HG02943 (cell line): Measurements from ENCODE around the gene FIGN.

ENCODE experiments used
- ATAC-seq: cut with Tn5 transposase; IDR thresholded peaks from one replicate; pipeline ENCODE4 v1.9.1; 2021; ENCODE audit warnings: mild to moderate bottlenecking, low read depth, moderate library complexity; ENCODE audit not compliant: unreplicated experiment

FIGN gene

DNA sequence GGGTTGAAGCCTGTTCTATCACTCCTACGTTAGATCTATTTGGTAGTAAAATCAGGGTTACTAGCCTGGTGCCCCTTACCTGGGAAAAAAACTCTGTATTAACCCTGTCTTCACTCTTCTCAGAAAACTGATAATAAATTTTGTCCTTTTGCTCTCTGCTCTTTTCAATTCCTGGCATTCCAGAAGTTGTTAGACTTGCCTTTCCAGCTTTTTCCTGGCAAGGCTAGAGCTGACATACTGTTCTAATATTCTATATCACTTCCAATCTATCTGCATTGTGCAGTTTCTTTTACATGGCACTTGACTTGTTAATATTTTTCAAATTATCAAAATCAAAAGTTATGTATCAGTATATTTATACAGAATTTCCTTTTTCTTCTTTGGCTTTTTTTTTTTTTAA, 162.2 kb downstream of the FIGN start:
- ATAC-seq: no peak

DNA sequence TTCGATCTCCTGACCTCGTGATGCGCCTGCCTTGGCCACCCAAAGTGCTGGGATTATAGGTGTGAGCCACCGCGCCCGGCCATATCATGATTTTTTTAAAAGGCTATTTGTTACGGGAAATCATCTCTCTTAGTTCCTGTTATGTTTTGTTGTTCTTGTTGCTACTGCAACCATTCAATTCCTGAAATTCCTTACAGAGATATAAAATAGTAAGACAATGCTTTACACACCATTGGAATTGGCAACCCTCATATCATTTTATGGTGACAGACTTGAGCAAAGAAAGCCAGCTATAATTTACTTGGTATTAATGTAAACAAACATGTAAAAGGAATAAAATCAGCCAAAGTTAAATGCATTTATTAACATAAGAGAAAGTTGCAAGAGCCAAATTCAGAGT, 163.0 kb downstream of the FIGN start:
- no peak for ATAC-seq

DNA sequence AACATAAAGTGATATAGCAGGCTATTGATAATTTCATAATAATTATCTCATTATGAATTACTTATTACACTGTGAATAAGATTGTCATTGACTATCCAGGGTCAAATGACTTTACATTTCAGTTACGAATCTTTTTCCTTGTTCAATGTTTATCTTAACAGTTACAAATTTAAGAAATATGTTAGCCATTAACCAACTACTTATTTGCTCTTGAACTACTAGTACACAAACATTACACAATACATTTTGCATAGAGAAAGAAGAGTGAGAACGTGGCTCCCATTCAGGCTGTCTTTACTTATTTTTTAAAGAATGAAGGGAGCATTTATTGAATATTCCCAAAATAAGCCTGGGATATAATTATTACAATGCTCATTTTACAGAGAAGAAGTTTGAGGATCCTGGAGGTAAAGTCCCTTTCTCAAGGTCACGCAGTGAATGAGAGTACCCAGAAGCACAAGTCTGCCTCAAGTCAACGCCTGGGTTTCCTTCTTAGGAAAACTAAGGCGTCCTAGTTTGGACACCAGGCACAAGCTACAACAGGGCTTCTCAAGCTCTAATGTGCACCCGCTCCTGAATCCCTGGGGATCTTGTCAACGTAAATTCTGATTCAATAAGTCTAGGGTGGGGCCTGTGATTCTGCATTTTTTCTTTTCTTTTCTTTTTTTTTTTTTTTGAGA, 164.2 kb downstream of the FIGN start:
- ATAC-seq: no peak

DNA sequence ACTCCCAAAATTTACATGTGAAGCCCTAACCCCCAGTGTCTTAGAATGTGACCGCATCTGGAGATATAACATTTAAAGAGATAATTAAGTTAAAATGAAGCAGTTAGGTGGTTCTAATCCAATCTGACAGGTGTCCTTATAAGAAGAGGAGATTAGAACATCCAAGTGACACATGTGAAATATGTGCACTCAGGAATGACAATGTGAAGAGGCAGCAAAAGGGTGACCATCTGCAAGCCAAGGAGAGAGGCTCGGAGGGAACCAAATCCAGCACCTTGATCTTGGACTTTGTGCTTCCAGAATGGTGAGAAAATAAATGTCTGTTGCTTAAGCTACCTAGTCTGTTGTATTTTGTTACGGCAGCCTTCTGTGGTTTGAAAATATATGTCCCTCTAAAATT, 165.4 kb downstream of the FIGN start:
- no peak for ATAC-seq

DNA sequence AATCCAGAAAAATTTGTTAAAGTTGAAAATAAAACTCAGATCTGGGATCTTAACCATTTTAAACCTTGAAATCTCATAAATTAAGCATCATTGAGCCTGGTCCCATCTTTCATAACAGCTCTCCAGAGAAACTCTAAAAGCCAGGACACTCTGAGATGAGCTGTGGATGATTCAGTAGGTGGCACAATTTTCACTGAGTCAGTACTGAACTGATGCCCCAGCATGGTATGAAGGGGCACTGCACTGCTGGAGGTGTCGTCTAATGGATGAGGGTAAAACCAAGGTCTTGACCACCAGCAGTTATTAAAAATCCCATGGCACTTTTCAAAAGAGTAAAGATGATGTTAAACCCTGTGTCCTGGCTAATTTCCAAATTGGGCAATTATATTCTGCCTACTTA, 170.6 kb downstream of the FIGN start:
- ATAC-seq: no peak

DNA sequence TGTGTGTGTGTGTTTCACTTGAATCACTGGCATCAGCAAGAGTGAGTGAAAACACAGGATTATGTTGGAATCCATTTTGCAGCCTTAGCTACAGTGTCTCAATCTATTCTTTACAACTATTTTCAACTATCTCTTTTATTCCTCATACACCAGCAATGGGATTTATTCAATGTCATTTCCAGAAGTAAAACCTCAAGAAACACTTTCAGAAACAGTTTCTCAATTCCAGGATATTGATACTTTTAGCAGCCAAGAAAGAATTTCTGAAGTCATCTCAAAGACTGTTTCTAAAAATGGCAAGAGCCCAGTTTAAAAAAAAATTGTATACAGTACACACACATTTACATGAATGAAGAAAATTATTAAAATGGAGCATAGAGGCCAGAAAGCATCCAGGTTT, 171.6 kb downstream of the FIGN start:
- ATAC-seq: no peak

GRCh38 chr2:163563336-163563735, 172.5 kb downstream of the FIGN start:
- no peak for ATAC-seq

DNA sequence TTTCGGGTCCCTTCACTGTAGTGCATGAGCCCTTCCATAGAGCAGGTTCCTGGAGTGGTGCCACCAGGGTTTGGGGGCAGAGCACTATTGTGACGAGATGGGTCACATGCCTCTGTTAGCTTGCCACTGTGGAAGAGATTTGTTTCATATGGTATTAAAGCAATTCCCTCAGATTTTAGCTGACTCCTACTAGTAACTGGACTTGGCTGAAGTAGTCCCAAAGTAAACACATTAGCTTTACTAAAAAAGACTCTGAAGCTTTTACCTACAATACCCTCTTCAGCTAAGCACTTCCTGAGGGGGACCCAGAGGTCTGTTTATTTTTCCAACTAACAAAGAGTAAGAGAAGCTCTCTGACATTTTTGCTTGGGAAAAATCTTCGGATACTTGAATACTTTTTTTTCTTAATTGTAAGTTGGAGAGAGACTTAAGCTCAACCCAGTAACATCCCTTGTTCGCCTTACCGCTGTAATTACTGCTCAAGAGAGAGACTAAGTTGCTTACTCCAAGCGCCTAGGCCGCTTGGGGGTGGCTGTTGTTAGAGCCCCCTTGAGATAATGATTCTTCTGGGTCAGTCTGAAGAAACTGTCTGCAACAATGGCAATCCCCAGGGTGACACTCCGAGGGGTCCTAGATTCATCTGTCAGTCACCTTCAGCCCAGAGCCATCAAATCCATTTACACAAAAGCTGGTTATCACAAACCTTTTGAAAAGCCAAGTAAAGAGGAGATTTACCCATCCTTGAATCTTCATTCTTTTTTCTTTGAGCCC, 177.4 kb downstream of the FIGN start:
- no peak for ATAC-seq

- ATAC-seq: no peak
Observed at GRCh38 chr2:163556511-163556910, 179.3 kb downstream of the FIGN start.

- no peak for ATAC-seq
Observed at GRCh38 chr2:163554864-163555263, 180.9 kb downstream of the FIGN start.

DNA sequence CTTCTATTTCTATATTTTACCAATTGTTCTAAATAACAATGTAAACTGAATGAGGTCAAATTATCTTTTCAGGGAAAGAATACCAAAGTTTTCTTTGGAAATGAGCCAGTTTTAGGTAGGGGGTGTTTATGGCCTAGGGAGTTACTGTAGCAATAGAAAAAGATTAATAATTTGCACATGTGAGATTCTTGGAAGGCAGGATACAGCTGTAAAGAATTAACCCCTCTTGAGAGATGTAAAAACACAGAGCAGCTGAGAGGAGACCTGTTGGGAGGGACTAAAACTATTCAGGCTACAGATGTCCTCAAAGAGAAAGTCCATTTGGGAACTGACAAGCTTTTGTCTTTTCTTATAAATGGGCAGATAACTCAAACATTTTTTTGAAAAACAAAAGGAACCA, 182.2 kb downstream of the FIGN start:
- ATAC-seq: no peak

- no peak for ATAC-seq
Observed at GRCh38 chr2:163552758-163553157, 183.1 kb downstream of the FIGN start.

DNA sequence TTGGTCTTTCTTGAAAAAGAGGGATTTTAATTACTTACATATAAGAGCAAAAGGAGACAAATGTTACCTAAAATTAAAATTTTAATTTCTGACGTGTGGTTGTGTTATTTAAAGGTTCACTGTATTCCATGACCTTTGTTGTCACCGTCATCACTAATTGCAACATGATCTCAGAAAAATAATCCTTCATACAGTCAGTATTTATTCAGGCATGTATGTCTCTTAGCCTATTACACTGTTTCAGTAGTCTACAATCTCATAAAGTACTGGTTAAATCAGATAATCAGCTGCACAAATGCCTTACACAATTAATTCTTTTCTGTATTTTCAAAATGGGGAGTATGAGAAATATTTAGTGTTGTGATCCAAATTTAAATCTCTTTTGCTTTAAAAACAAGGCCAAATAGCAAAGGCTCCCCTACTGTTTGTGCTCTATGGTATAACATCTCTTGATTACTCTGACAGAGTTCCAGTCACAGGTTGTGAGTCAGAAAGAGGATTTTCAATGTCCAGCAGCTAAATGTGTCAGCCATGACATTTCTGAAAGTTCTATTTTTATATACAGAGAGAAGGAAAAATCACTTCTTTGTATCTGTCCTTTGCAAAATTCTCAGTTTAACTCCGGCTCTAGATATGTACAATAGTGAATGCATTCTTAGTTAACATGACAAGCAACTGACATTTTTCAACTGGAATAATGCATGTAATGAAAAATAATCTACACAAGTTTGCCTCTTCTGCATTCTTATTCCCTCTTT, 184.0 kb downstream of the FIGN start:
- ATAC-seq: no peak

- no peak for ATAC-seq
Observed at GRCh38 chr2:163548970-163549369, 186.8 kb downstream of the FIGN start.
